Lung (tissue), 12 donors: ENCODE measurements around the gene CDHR2. TPM values are rescaled to one million over a fixed set of nuclear protein-coding genes. Genes with fewer than 3 reads are reported as not detected.

Source experiments
- ATAC-seq: fragments of 200-7000 bp; cut with Tn5 transposase; one replicate; pipeline ENCODE4 v1.9.1; 2020; ENCODE audit warnings: moderate number of reproducible peaks; ENCODE audit not compliant: insufficient read depth, low FRiP score
- DNase-seq, 3 donors: peaks; one replicate each; pipeline ENCODE4 v3.0.0-alpha.2; 2013 to 2017
- H3K27ac ChIP-seq, 2 donors: one replicate each; pipeline ENCODE4 v1.5.1; 2013; ENCODE audit warnings: mild to moderate bottlenecking in 2 of 2, moderate library complexity in 2 of 2, control low read depth in 1 of 2, inconsistent platforms in 1 of 2, low read depth in 1 of 2, low read length in 1 of 2
- H3K27me3 ChIP-seq, 3 donors: one replicate each; pipeline ENCODE4 v1.5.1; 2013; ENCODE audit warnings: low read length in 2 of 3; ENCODE audit not compliant: control insufficient read depth in 3 of 3, insufficient read depth in 3 of 3
- H3K36me3 ChIP-seq, 4 donors: one replicate each; pipeline ENCODE4 v1.5.1; 2013; ENCODE audit warnings: low read length in 4 of 4, mild to moderate bottlenecking in 1 of 4, moderate library complexity in 1 of 4; ENCODE audit not compliant: control insufficient read depth in 4 of 4, insufficient read depth in 4 of 4
- H3K4me1 ChIP-seq, 5 donors: one replicate each; pipeline ENCODE4 v1.5.1; 2013; ENCODE audit warnings: low read length in 5 of 5, mild to moderate bottlenecking in 2 of 5, moderate library complexity in 1 of 5; ENCODE audit not compliant: control insufficient read depth in 5 of 5, insufficient read depth in 5 of 5
- H3K4me3 ChIP-seq: one replicate; pipeline ENCODE4 v1.5.1; 2013; ENCODE audit warnings: mild to moderate bottlenecking, control low read depth, moderate library complexity
- H3K9ac ChIP-seq, 2 donors: one replicate each; pipeline ENCODE4 v1.5.1; 2013; ENCODE audit warnings: low read length in 2 of 2, control low read depth in 1 of 2; ENCODE audit not compliant: insufficient read depth in 1 of 2
- H3K9me3 ChIP-seq, 4 donors: one replicate each; pipeline ENCODE4 v1.5.1; 2013; ENCODE audit warnings: low read length in 3 of 4, mild to moderate bottlenecking in 1 of 4, moderate library complexity in 1 of 4; ENCODE audit not compliant: control insufficient read depth in 4 of 4, insufficient read depth in 3 of 4
- CTCF ChIP-seq: IDR thresholded peaks from 2 replicates; pipeline ENCODE4 v1.5.1; 2012; ENCODE audit warnings: mild to moderate bottlenecking; ENCODE audit errors: control extremely low read depth, extremely low read depth
- WGBS, 2 donors: extraction: QIAGEN DNeasy Blood & Tissue Kit; methylation state at CpG; one replicate each; pipeline ENCODE4 v1.1.7; 2013; 5-methylcytosine and 5-hydroxymethylcytosine counted together
- polyA plus RNA-seq, 2 donors: library from polyadenylated mRNA; stranded (reverse); fragments of 200-250 nt; gene quantifications; one replicate each; pipeline ENCODE4 v1.2.1, GENCODE V29; 2013
- total RNA-seq, 2 donors: library from RNA; depleted of rRNA in 1 of 2; stranded (reverse); fragments of >200 nt in 1 of 2; gene quantifications; one replicate each; pipeline ENCODE4 v1.2.1, GENCODE V29; 2014 to 2021
- donor health status: control.
- donor health status: control.
- donor health status: Bipolar disorder and iron deficiency.
- donor health status: healthy.
- donor health status: DM: yes; HTN: yes; CAD: no.

The CDHR2 gene
- total and polyA plus RNA-seq, 4 donors, result 0.02 to 1.5 (median 0.42) TPM

GRCh38 chr5:176533390-176533789 lies 15.8 kb upstream of the CDHR2 start:
- ATAC-seq, result no peak
- peaks cover 19 to 50% (median 20%) of the 10 kb centered on the region in 5 donors for H3K4me1 ChIP-seq
- peak overlapping the region; percentile 85 to 98 for H3K27ac ChIP-seq
- no peak for TF ChIP-seq CTCF
- WGBS, 2 donors, result 10 to 29% methylated on average over 8 of the region's 8 CpGs
- peak overlapping the region in 1 of 2 donors; percentile 26 for H3K9ac ChIP-seq
- H3K4me3 ChIP-seq, result no peak overlapping the region
- no peaks in the 10 kb centered on the region for H3K9me3 ChIP-seq
- H3K27me3 ChIP-seq, result no peaks in the 10 kb centered on the region
- peak; percentile 75 to 85 (median 80) for DNase-seq
- H3K36me3 ChIP-seq, result peaks cover 3 to 35% (median 6%) of the 10 kb centered on the region in 4 donors

GRCh38 chr5:176533894-176534611 lies 15.1 kb upstream of the CDHR2 start:
- ATAC-seq, result no peak
- no peak overlapping the region for H3K4me3 ChIP-seq
- no peaks in the 10 kb centered on the region for H3K27me3 ChIP-seq
- H3K9ac ChIP-seq, result peak overlapping the region in 1 of 2 donors; percentile 26
- DNase-seq, result peak in 2 of 3 donors; percentile 22 to 40
- no peak for TF ChIP-seq CTCF
- peaks cover 0 to 28% (median 4%) of the 10 kb centered on the region in 4 donors for H3K36me3 ChIP-seq
- WGBS, 2 donors, result 3 to 9% methylated on average over 10 of the region's 10 CpGs
- no peaks in the 10 kb centered on the region for H3K9me3 ChIP-seq
- peak overlapping the region; percentile 85 to 98 for H3K27ac ChIP-seq
- peaks cover 19 to 56% (median 23%) of the 10 kb centered on the region in 5 donors for H3K4me1 ChIP-seq

- 66 to 71% methylated on average over 4 of the region's 4 CpGs for WGBS, 2 donors
- no peak for TF ChIP-seq CTCF
- peaks cover 0 to 22% (median under 1%) of the 10 kb centered on the region in 4 donors for H3K36me3 ChIP-seq
- peaks cover 19 to 57% (median 23%) of the 10 kb centered on the region in 5 donors for H3K4me1 ChIP-seq
- H3K9ac ChIP-seq, result peak overlapping the region in 1 of 2 donors; percentile 36
- no peak overlapping the region for H3K4me3 ChIP-seq
- DNase-seq (no peak), ATAC-seq (no peak)
- no peaks in the 10 kb centered on the region for H3K27me3 ChIP-seq
- H3K27ac ChIP-seq, result peak overlapping the region; percentile 85 to 98
- no peaks in the 10 kb centered on the region for H3K9me3 ChIP-seq
Measured at GRCh38 chr5:176534640-176535039, 14.5 kb upstream of the CDHR2 start.
